GM19239 (cell line): ENCODE results near the gene SLC19A1.

Experiments
- DNase-seq: peaks from one replicate; pipeline ENCODE4 v3.0.0; 2011; ENCODE audit warnings: low spot score; ENCODE audit not compliant: insufficient read length
- FAIRE-seq: peaks from 2 replicates; lab custom pipeline; 2011; peaks lifted over from hg19 to GRCh38; lab: Jason Lieb, UNC

The SLC19A1 gene

DNA sequence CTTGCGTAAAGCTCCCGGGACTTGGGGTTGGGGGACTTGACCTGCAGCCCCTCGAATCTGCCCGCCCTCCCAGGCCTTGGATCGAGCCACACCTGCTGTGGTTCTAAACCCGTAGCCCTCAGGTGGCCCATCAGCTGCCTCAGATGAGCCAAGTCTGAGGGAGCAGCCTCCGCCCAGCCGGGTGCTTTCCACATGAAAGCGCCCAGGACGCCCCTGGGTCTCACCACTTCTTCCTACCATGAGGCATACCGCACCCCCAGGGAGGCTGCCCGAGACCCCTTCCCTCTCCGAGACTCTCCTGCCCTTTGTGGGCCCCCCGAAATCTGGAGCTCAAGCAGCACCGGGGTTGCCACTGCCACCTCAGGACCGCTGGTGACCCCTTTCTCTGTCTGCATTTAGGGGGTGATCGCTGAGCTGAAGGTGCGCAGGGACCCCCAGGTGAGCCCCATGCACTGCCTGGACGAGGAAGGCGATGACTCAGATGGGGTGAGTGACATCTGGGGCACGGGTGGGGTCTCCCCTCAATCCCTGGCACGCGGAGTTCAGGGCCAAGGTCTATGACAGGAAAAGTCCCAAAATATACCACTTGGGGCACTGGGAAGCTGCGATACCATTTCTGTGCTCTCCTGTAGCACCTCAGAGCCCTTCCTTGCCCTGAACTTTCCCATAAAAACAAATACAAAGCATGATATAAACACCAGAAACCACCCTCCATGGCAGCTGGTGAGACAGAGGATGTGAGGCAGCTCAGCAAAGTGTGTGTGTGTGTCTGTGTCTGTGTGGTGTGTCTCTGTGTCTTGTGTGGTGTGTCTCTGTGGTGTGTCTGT is 68.5 kb downstream of the SLC19A1 start:
- no peak for DNase-seq
- no peak for FAIRE-seq

DNA sequence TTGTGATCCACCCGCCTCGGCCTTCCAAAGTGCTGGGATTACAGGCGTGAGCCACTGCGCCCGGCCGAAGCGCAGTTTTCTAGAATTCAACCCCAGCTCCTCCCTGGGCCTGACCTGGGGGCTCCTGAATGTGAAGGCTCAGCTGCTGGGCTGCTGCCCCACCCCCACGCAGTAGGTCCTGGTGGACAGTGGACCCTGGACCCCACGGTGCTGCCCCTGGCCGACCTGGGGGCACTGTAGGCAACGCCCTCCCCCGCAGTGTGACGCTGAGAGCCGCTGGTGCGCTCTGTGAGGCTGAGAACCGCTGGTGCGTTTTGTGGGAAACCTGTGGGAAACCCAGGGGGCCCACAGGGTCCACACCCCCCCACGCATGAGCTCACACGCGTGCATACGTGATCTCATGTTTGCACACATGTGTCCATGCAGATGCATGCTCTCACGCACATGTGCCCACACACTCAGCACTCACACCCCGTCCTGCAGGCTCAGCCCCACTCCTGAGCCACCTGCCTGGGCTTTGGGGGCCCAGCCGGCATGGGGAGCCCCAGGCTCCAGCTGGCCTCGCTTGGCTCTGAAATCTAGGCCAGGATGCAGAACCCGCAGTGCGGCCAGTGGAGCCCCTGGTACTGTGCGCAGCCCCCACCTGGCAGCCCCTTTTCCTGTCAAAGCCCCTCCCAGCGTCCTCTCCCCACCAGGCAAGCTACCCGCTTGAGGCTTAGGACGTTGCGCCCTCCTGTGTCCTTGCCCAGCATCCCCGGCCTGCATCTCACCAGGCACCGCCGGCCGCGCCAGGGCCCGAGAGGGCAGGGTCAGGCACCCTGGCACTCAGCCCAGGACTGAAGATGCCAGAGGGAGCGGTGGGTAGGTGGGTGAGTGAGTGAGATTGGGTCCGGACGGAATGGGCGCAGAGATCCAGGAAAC is 69.5 kb downstream of the SLC19A1 start:
- FAIRE-seq (no peak), DNase-seq (no peak)

DNA sequence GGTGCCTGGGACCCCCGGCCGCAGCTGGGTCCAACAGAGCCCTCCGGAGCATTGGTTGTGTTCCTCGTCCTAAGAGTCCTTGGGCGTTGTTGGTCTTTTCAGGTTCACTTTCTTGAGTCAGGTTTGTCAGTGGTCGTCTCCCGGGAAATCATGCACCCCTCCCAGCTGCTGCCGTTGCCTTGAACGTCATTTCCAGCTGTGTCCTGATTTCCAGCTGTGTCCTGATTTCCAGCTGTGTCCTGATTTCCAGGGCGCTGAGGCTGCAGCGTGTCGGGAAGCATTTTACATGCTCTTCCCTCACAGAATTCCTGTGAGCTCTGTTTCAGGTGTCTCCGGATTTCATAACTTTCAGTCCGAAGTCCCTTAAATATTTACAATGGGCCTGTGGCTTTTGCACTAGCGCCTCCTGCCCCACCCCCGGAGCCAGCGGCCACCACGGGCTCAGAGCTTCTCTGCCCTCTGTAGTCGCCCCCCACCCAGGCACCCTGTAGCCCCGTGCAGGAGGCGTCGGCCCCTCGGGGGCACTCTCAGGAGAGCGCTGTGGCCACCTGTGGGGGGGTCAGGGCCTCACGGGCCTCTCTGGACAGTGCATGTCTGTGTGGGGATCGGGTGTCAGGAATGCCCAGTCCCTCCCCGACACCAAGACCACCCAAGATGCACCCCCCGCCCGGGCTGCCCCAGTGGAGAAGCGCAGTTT is 70.6 kb downstream of the SLC19A1 start:
- DNase-seq (no peak), FAIRE-seq (no peak)

DNA sequence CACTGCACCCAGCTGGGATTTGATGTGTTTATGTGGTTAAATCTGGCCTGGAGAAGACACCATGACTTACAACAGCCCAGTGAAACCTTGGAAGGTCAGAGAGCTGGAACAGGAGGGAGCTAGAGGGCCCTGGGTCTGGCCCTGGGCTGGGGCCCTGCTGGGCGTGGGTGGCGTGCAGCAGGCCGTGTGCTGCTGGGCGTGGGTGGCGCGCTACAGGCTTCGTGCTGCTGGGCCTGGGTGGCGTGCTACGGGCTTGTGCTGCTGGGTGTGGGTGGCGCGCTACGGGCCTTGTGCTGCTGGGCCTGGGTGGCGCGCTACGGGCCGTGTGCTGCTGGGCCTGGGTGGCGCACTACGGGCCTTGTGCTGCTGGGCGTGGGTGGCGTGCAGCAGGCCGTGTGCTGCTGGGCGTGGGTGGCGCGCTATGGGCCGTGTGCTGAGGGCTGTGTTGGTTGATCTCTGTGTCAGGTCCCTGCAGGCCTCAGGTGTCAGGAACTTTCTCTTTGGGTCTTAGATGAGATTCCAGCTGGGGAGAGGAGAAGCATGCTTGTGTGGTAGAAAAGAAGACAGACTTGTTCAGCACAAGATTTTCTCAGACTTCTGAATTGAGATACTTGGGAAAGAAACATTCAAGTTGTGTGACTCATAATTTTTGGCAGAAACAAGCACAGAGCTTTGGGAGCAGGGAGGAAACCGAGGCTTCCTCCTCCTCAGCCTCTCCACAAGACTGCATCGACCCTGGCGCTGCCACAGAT is 71.3 kb downstream of the SLC19A1 start:
- DNase-seq, result no peak
- FAIRE-seq, result no peak

DNA sequence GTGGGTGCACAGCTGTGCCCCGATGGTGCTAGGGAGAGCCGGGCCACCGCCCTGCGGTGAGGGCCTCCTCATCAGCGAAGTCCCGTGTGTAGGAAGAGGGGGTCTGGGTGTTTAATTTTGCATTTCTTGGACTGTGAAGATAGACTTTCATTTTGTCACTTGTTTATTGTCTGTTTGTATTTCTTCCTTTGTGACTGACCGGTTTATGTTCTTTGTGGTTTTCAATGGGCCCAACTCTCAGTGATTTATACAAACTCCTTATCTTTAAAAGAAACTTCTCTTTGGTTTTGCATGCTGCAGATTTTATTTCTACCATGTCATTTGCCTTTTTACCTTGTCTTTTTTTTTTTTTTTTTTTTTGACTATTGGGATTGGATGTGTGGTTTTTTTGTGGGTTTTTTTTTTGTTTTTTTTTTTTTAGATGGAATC is 72.1 kb downstream of the SLC19A1 start:
- DNase-seq, result no peak
- no peak for FAIRE-seq

DNA sequence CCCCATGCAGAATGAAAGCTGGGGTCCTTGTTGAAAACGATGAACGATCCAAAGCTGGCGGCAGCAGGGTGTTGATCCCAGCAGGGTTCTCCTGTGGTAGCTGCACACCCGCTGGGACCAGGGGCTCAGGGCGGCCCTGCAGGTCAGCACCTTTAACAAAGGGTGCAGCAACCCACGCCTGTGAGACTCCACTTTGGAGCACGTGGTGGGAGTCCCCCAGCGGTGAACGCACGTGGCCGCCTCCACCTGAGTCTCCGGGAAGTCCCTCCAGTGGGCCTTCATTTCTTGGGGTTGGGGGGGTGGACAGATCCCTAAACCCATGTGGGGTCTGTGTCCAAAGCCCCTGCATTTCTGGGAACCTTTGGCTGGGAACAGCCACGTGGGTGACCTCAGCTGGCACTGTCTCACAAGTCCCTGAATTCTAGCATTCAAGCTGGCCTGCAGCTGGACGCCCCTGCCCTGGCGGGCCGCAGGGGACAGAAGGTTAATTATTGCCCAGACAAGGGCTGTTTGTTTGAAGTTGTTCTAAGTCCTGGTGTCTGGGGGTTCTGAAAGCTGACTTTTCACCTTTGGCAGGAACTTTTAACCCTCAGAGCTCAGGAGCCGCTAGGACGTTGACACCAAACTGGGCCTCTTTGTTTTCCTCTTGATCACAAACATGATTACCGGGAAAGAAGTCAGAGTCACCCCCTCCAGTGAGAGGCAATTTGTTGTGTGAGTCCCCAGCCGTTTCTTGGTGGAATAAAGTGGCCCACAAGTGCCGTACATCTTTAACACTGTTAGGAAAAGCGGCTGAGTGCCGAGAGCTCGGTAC is 72.8 kb downstream of the SLC19A1 start:
- DNase-seq (no peak), FAIRE-seq (no peak)

DNA sequence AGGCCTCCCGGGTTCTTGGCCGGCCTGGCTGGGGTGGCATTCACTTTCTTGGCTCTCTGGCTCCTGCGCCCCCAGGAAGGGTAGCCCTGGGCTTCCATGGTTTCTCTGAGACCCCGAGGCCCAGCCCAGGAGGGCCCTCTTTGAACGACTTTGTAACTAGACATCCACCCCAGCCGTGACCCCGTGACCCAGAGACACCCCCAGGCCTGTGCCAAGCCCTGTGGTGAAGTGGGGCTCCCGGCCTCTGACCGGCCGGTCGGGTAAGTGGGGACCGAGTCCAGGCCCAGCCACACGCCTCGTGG is 73.3 kb downstream of the SLC19A1 start:
- DNase-seq, result no peak
- no peak for FAIRE-seq

DNA sequence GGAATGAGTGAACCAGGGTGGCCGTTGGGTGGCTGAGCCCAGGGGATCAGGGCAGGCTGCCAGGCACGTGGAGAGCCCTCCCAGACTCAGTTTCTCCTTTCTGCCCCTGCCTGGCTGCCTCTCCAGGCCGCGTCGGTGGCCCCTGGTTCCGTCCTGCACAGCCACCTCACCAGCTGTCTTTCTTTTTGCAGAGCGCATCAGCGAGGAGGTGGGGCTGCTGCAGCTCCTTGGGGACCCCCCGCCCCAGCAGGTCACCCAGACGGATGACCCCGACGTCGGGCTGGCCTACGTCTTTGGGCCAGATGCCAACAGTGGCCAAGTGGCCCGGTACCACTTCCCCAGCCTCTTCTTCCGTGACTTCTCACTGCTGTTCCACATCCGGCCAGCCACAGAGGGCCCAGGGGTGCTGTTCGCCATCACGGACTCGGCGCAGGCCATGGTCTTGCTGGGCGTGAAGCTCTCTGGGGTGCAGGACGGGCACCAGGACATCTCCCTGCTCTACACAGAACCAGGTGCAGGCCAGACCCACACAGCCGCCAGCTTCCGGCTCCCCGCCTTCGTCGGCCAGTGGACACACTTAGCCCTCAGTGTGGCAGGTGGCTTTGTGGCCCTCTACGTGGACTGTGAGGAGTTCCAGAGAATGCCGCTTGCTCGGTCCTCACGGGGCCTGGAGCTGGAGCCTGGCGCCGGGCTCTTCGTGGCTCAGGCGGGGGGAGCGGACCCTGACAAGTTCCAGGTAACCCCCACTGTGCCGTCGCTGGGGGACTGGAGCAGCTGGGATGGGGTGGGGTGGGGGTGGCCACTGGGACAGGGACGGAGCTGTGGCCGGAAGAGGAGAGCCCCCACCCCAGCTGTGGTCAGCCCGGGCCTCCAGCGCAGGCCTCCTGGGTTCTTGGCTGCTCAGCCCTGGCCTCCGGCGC is 73.9 kb downstream of the SLC19A1 start:
- no peak for FAIRE-seq
- DNase-seq, result no peak

DNA sequence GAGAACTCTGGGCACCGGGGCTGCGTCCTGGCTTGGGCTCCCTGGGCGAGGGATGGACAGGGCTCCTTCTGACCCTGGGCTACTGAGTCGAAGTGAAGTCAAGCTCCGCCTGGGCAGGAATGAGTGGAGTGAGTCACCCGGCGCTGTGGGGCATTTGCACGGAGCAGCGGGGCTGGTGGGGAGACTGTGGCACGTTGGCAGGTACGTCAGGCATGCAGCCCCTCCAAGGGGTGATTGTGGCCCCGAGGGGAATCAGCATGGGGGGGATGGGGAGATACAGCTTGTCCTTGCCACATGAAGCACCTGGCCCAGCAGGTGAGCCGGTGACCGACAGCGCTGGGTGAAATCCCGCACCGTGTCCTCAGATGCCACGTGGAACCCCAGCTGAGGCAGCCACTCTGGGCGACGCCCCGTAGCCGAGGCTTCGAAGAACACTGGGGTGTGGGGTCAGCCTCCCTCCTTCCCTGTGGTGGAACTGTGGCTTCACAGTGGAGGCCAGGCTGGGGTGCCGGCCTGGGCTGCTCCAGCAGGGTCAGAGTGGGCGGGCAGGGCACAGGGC is 74.9 kb downstream of the SLC19A1 start:
- no peak for FAIRE-seq
- DNase-seq, result no peak

DNA sequence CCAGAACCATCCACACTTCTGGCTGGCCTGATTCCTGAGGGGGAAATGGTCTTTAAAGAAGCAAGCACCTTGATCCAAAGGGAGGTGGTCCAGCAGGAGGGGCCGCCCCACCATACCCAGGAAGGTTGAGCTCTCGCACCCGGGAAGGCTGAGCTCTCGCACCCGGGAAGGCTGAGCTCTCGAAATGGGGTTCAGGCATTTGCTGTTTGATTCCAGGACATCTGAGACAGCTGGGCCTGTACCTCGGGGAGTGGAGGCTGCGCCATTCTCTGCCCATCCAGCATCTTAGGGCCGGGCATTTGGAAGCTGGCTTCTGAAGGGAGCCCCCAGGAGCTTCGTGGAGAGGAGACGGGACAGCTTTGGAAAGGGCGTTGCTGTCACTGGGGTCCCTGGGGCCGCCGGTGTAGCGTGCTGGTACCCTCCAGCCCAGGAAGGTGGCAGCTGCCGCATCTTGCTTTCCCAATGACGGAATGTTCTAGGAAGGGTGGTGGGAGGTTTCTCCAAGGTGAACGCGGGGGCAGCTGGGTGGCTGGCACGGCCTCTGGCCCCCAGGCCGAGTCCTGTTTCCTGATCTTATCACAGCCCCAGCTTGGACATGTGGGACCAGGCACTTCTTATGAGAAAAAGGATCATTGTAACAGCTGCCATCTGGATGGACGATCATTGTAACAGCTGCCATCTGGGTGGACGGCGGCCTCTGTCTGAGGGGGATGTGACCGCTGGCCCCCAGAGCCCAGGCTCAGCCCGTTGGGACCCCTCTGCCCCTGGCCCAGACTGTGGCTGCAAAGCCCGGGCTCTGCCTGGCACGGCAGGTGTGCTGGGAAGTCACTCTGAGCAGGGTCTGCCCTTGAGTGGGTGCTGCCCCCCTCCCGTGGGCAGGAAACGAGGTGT is 75.7 kb downstream of the SLC19A1 start:
- DNase-seq (no peak), FAIRE-seq (no peak)

DNA sequence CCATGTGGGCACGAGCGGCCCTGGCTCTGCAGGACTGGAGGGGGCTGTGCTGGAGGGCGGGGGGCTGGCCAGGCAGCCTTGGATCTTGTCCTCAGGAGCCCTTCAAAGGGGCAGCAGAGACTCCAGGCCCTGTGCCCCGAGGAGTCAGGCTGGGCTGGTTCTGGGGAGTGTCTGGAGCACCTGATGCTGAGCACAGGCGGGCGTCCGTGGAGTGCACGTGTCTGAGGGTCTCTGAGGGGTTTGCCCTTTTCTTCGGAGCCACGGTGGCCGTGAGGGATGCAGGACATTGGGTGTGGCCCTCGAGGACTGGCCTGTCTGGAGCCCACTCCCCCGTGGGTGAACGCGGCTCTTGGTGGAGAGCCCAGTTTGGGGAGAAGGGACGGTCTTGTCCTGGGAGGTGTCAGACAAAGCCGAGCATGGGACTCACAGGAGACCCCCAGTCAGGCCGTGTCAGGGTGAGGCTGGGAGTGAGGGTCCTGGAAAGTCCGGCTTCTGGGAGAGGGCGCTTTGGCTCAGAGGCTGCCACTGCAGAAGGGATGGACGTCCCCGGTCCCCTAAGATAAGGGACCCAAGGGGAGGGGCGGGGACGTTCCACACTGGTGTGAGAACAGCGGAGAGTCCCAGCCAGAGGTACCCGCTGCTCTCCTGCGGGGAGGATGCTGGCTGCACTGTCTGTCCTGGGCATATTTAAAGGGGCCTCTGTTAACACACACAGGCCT is 76.5 kb downstream of the SLC19A1 start:
- FAIRE-seq, result no peak
- DNase-seq, result no peak

DNA sequence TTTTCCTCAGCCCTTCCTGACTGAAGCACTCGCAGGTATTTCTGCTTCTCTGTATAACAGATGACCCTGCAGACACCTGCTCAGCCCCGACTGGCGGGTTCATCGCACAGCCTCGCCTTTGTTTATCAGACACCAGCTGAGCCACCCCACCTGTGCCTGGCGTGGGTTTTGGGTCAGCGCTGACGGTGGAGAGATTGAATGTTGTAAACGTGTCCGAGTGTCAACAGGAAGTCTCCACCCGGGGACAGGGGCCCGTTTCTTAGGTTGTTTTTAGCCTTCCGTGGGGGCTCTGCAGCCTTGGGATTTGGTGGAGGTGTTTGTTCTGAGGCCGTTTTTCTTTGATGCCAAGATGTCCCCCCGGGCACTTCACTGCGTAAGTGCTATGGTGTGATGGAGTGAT is 77.1 kb downstream of the SLC19A1 start:
- no peak for DNase-seq
- FAIRE-seq, result no peak

DNA sequence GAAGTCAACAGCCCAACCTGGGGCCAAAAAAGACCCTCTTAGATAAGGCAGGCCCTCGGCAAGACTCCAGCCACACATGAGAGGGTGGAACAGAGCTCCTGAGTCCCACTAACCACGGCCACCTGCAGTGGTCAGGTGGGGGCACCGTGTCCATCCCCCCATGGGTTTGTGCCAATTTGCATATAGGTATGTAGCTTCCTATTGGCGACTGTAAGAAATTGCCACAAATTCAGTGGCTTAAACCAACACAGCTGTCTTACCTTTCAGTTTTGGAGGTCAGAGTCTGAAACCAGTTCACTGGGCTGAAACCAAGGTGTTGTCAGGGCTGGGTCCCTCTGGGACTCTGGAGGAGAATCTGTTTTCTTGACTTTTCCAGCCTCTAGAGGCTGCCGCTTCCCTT is 77.9 kb downstream of the SLC19A1 start:
- FAIRE-seq (no peak), DNase-seq (no peak)

DNA sequence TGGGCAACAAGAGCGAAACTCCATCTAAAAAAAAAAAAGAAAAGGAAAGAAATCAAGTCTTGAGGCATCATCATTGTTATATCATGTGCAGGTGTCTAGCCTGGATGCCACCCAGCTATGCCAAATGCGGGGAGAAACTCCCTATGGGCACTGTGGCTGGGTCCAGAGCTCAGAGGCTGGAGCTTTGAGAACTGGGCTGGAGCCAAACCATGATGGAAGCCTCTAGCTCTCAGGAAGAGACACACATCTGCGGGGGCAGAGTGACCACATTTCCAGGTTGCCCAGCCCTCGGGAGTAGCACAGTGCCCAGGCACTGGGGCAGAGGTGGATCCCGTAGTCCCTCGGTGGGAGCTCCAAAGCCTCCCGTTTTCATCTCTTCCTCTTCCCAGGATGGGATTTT is 78.4 kb downstream of the SLC19A1 start:
- no peak for DNase-seq

DNA sequence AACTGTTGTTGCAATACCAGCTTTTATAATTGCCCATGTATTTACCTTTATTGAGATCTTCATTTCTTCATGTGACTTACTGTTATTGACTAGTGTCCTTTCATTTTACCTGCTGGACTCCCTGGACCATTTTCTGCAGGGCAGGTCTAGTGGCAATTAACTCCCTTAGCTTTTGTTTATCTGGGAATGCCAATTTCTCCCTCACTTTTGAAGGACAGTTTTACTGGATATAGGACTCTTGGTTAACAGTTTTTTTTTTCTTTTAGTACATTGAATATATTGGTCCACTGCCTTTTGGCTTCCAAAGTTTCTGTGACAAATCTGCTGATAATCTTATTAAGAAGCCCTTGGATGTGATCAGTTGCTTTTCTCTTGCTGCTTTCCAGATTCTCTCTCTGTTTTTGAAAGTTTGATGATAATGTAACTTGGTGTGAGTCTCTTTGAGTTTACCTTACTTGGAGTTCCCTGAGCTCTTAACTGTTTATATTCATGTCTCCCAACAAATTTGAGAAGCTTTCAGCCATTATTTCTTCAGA is 80.4 kb downstream of the SLC19A1 start:
- no peak for DNase-seq
- no peak for FAIRE-seq

More for the DNA sequence above, 78.4 kb downstream of the SLC19A1 start:
- FAIRE-seq, result no peak

DNA sequence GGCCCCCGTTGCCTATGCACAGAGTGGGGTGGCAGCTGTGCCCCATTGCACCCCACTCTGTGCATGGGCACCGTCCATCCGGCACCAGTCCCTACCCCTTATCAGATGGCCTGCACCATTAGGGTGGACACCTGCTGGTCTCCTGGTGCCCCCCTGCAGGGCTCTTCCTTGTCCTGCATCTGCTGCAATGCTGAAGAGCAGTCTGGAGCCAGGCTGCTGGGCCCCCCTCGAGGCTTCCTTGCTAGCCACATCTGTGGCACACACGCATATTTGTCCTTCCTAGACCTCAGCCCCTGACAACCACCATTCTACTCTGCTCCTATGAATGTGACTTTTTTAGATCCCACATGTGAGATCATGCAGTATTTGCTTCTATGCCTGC is 80.9 kb downstream of the SLC19A1 start:
- DNase-seq (no peak), FAIRE-seq (no peak)
